ENCODE results near the gene FBXO41. TPM values are rescaled to one million over a fixed set of nuclear protein-coding genes. Genes with fewer than 3 reads are reported as not detected.

FBXO41 gene
- total and polyA plus RNA-seq, 4 donors: 0.06 to 0.51 (median 0.38) TPM

DNA sequence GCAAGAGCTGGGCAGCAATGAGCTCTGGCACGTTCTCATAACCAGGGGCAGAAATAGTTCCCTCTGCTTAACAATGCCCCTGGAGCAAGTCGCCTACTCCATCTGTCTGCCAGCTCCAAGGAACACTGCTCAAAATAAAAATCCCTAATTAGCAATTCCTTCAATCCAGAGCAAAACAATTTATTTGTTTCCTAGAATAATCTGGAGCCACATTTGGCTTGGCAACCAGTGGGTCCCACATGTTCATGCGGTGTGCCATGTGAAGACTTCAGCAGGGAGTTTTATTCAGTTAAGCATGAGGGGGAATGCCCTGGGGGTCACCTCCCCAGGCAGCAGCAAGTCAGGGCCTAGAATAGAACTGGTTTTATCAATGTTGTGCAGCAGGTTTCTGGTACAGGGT is 16.6 kb upstream of the FBXO41 start:
- Histone ChIP-seq H3K27me3 (ENCODE audit: control insufficient read depth in 4 of 4, insufficient read depth in 4 of 4, low read length in 3 of 4) (peaks cover 0 to 7% (median 3%) of the 10 kb centered on the region in 4 donors), H3K9me3 (ENCODE audit: control insufficient read depth in 4 of 4, low read length in 3 of 4) (no peaks in the 10 kb centered on the region), H3K36me3 (ENCODE audit: control insufficient read depth in 4 of 4, insufficient read depth in 3 of 4, low read depth in 1 of 4, low read length in 3 of 4) (no peaks in the 10 kb centered on the region), H3K4me1 (ENCODE audit: control insufficient read depth in 4 of 4, insufficient read depth in 4 of 4, low read length in 3 of 4) (no peaks in the 10 kb centered on the region), H3K4me3 (ENCODE audit: low read depth in 1 of 3, low read length in 3 of 3) (no peak overlapping the region), H3K27ac (ENCODE audit: low read depth in 1 of 2, low read length in 2 of 2) (no peak overlapping the region), H3K9ac (ENCODE audit: low read depth in 1 of 2, low read length in 2 of 2) (no peak overlapping the region)
- TF ChIP-seq HNF4A (conservative IDR thresholded peaks at IDR 0.05): no peak
- TF ChIP-seq FOXA2 (IDR thresholded peaks at IDR 0.05): no peak
- no peak for TF ChIP-seq JUND (IDR thresholded peaks at IDR 0.05)
- TF ChIP-seq, protein P1, sequence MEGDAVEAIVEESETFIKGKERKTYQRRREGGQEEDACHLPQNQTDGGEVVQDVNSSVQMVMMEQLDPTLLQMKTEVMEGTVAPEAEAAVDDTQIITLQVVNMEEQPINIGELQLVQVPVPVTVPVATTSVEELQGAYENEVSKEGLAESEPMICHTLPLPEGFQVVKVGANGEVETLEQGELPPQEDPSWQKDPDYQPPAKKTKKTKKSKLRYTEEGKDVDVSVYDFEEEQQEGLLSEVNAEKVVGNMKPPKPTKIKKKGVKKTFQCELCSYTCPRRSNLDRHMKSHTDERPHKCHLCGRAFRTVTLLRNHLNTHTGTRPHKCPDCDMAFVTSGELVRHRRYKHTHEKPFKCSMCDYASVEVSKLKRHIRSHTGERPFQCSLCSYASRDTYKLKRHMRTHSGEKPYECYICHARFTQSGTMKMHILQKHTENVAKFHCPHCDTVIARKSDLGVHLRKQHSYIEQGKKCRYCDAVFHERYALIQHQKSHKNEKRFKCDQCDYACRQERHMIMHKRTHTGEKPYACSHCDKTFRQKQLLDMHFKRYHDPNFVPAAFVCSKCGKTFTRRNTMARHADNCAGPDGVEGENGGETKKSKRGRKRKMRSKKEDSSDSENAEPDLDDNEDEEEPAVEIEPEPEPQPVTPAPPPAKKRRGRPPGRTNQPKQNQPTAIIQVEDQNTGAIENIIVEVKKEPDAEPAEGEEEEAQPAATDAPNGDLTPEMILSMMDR (IDR thresholded peaks at IDR 0.05; ENCODE audit: low read depth, low read length, missing input control): no peak
- TF ChIP-seq TAF1 (conservative IDR thresholded peaks at IDR 0.05): no peak
- TF ChIP-seq, protein P2, sequence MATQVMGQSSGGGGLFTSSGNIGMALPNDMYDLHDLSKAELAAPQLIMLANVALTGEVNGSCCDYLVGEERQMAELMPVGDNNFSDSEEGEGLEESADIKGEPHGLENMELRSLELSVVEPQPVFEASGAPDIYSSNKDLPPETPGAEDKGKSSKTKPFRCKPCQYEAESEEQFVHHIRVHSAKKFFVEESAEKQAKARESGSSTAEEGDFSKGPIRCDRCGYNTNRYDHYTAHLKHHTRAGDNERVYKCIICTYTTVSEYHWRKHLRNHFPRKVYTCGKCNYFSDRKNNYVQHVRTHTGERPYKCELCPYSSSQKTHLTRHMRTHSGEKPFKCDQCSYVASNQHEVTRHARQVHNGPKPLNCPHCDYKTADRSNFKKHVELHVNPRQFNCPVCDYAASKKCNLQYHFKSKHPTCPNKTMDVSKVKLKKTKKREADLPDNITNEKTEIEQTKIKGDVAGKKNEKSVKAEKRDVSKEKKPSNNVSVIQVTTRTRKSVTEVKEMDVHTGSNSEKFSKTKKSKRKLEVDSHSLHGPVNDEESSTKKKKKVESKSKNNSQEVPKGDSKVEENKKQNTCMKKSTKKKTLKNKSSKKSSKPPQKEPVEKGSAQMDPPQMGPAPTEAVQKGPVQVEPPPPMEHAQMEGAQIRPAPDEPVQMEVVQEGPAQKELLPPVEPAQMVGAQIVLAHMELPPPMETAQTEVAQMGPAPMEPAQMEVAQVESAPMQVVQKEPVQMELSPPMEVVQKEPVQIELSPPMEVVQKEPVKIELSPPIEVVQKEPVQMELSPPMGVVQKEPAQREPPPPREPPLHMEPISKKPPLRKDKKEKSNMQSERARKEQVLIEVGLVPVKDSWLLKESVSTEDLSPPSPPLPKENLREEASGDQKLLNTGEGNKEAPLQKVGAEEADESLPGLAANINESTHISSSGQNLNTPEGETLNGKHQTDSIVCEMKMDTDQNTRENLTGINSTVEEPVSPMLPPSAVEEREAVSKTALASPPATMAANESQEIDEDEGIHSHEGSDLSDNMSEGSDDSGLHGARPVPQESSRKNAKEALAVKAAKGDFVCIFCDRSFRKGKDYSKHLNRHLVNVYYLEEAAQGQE (IDR thresholded peaks at IDR 0.05): no peak
- TF ChIP-seq, protein P3, sequence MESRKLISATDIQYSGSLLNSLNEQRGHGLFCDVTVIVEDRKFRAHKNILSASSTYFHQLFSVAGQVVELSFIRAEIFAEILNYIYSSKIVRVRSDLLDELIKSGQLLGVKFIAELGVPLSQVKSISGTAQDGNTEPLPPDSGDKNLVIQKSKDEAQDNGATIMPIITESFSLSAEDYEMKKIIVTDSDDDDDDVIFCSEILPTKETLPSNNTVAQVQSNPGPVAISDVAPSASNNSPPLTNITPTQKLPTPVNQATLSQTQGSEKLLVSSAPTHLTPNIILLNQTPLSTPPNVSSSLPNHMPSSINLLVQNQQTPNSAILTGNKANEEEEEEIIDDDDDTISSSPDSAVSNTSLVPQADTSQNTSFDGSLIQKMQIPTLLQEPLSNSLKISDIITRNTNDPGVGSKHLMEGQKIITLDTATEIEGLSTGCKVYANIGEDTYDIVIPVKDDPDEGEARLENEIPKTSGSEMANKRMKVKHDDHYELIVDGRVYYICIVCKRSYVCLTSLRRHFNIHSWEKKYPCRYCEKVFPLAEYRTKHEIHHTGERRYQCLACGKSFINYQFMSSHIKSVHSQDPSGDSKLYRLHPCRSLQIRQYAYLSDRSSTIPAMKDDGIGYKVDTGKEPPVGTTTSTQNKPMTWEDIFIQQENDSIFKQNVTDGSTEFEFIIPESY (IDR thresholded peaks at IDR 0.05): no peak
- TF ChIP-seq FOXA1 (IDR thresholded peaks at IDR 0.05): no peak
- TF ChIP-seq RXRA (IDR thresholded peaks at IDR 0.05): no peak
- TF ChIP-seq YY1 (IDR thresholded peaks at IDR 0.05): no peak
- TF ChIP-seq EGR1 (IDR thresholded peaks at IDR 0.05; ENCODE audit: low read depth in 2 of 2): no peak
- TF ChIP-seq, protein P4, sequence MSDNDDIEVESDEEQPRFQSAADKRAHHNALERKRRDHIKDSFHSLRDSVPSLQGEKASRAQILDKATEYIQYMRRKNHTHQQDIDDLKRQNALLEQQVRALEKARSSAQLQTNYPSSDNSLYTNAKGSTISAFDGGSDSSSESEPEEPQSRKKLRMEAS (IDR thresholded peaks at IDR 0.05): no peak
- no peak for TF ChIP-seq SP1 (IDR thresholded peaks at IDR 0.05)
- no peak for TF ChIP-seq GABPA (IDR thresholded peaks at IDR 0.05 in 1 of 2, conservative IDR thresholded peaks at IDR 0.05 in 1 of 2)
- TF ChIP-seq, protein P5, sequence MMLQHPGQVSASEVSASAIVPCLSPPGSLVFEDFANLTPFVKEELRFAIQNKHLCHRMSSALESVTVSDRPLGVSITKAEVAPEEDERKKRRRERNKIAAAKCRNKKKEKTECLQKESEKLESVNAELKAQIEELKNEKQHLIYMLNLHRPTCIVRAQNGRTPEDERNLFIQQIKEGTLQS (IDR thresholded peaks at IDR 0.05): no peak
- DNase-seq (ENCODE audit: low spot score): no peak
- WGBS: 66% methylated on average over 3 of the region's 3 CpGs

DNA sequence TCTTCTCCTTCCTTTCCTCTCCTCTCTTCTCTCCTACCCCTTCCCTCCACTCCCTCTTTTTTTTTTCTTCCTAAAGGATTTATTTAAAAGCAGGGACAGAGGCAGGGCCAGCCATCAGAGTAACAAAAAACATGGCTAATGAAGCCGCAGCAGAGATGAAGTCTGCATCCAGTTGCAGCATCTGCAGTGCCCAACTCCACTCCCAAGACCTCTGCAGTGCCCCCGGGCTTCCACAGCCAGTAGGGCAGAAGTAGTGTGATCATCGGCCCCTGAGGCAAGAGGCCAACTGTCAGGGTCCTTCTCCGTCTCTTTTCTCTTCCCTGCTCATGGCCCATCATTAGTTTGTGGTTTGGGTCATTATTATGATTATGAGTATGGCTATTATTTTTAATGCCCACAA is 13.3 kb upstream of the FBXO41 start:
- Histone ChIP-seq H3K4me3 (ENCODE audit: low read depth in 1 of 3, low read length in 3 of 3) (no peak overlapping the region), H3K27me3 (ENCODE audit: control insufficient read depth in 4 of 4, insufficient read depth in 4 of 4, low read length in 3 of 4) (peaks cover 3 to 23% (median 12%) of the 10 kb centered on the region in 4 donors), H3K9ac (ENCODE audit: low read depth in 1 of 2, low read length in 2 of 2) (no peak overlapping the region), H3K36me3 (ENCODE audit: control insufficient read depth in 4 of 4, insufficient read depth in 3 of 4, low read depth in 1 of 4, low read length in 3 of 4) (no peaks in the 10 kb centered on the region), H3K27ac (ENCODE audit: low read depth in 1 of 2, low read length in 2 of 2) (no peak overlapping the region), H3K4me1 (ENCODE audit: control insufficient read depth in 4 of 4, insufficient read depth in 4 of 4, low read length in 3 of 4) (peaks cover 4 to 10% (median 8%) of the 10 kb centered on the region in 4 donors), H3K9me3 (ENCODE audit: control insufficient read depth in 4 of 4, low read length in 3 of 4) (peaks cover 0 to 3% (median 0%) of the 10 kb centered on the region in 4 donors)
- TF ChIP-seq HNF4A (conservative IDR thresholded peaks at IDR 0.05): no peak
- no peak for TF ChIP-seq SP1 (IDR thresholded peaks at IDR 0.05)
- TF ChIP-seq GABPA (IDR thresholded peaks at IDR 0.05 in 1 of 2, conservative IDR thresholded peaks at IDR 0.05 in 1 of 2): no peak
- no peak for TF ChIP-seq FOXA1 (IDR thresholded peaks at IDR 0.05)
- TF ChIP-seq, protein P1 (IDR thresholded peaks at IDR 0.05; ENCODE audit: low read depth, low read length, missing input control): no peak
- WGBS: 53% methylated on average over 4 of the region's 4 CpGs
- DNase-seq (ENCODE audit: low spot score): no peak

All from liver (tissue), 9 donors.